ENCODE results near the gene SLC49A3.

GRCh38 chr4:671769-672168, 17.2 kb downstream of the SLC49A3 start:
- TF ChIP-seq POLR2A (IDR thresholded peaks at IDR 0.05; ENCODE audit: control extremely low read depth in 1 of 2, low read depth in 2 of 2, low read length in 2 of 2) (peak in 1 of 2 experiments; percentile 28; a peak in 1 of 3 replicates), SUZ12 (IDR thresholded peaks at IDR 0.05; ENCODE audit: low read length) (no peak), POLR2AphosphoS5 (IDR thresholded peaks at IDR 0.05; ENCODE audit: low read depth, low read length) (no peak; the same call in 1 of the 2 replicates), TCF12 (IDR thresholded peaks at IDR 0.05; ENCODE audit: low read depth, low read length) (no peak), EZH2 (IDR thresholded peaks at IDR 0.05; ENCODE audit: low read depth, low read length, severe bottlenecking) (no peak), USF2 (IDR thresholded peaks at IDR 0.05; ENCODE audit: low read length) (no peak)

All from H1 (cell line).